Kidney glomerular epithelial cell (primary cell): Measurements from ENCODE around the gene GRM4.
"Not testable (repeated sequence)": the region's sequence is repeated elsewhere in the genome, so short reads cannot be mapped to it uniquely, and the experiment has no call there.

ENCODE experiments used
- DNase-seq: peaks from one replicate; lab custom pipeline; 2025; lab: John Stamatoyannopoulos, UW

The GRM4 gene

GRCh38 chr6:34146021-34146782 lies at the start of gene GRM4:
GRM4 (minus strand) TSS chr6:34146087; CDS start chr6:34133496, 12,591 bp downstream.
- DNase-seq = no peak

- DNase-seq = no peak
Observed at GRCh38 chr6:34194772-34195171, 48.9 kb upstream of the GRM4 start.

- DNase-seq = no peak
Observed at GRCh38 chr6:34190504-34191122, 44.7 kb upstream of the GRM4 start.

GRCh38 chr6:34189806-34190503 lies 44.1 kb upstream of the GRM4 start:
- DNase-seq = no peak

GRCh38 chr6:34184726-34185125 lies 38.8 kb upstream of the GRM4 start:
- DNase-seq = not testable (repeated sequence)

GRCh38 chr6:34182751-34183531 lies 37.1 kb upstream of the GRM4 start:
- no peak for DNase-seq

- DNase-seq = no peak
Observed at GRCh38 chr6:34181908-34182307, 36.0 kb upstream of the GRM4 start.

- no peak for DNase-seq
Observed at GRCh38 chr6:34179106-34179720, 33.3 kb upstream of the GRM4 start.

- no peak for DNase-seq
Observed at GRCh38 chr6:34178357-34179105, 32.6 kb upstream of the GRM4 start.

- no peak for DNase-seq
Observed at GRCh38 chr6:34177181-34177591, 31.3 kb upstream of the GRM4 start.

- DNase-seq = no peak
Observed at GRCh38 chr6:34176261-34177031, 30.6 kb upstream of the GRM4 start.

- DNase-seq = no peak
Observed at GRCh38 chr6:34174846-34175399, 29.0 kb upstream of the GRM4 start.

GRCh38 chr6:34172961-34173775 lies 27.3 kb upstream of the GRM4 start:
- no peak for DNase-seq

- no peak for DNase-seq
Observed at GRCh38 chr6:34170346-34170745, 24.5 kb upstream of the GRM4 start.

GRCh38 chr6:34169897-34170296 lies 24.0 kb upstream of the GRM4 start:
- no peak for DNase-seq

- no peak for DNase-seq
Observed at GRCh38 chr6:34161857-34162515, 16.1 kb upstream of the GRM4 start.

- no peak for DNase-seq
Observed at GRCh38 chr6:34159844-34160243, 14.0 kb upstream of the GRM4 start.

- no peak for DNase-seq
Observed at GRCh38 chr6:34158876-34159275, 13.0 kb upstream of the GRM4 start.

GRCh38 chr6:34157851-34158250 lies 12.0 kb upstream of the GRM4 start:
- no peak for DNase-seq
